Activated CD4-positive, alpha-beta T cell treated with anti-CD3 and anti-CD28 coated beads, Interleukin-2, amount 50 U/mL, for 24 hours (primary cell): ENCODE data around the gene BORCS6.

Experiments used
- DNase-seq, 2 donors: peaks; one replicate each; pipeline ENCODE4 v3.0.0-alpha.2; 2020; ENCODE audit warnings: low read depth in 1 of 2, low spot score in 1 of 2

Gene BORCS6

GRCh38 chr17:8212312-8213180 lies 22.6 kb upstream of the BORCS6 start:
- DNase-seq: no peak

GRCh38 chr17:8210761-8211458 lies 20.9 kb upstream of the BORCS6 start:
- DNase-seq: no peak

DNA sequence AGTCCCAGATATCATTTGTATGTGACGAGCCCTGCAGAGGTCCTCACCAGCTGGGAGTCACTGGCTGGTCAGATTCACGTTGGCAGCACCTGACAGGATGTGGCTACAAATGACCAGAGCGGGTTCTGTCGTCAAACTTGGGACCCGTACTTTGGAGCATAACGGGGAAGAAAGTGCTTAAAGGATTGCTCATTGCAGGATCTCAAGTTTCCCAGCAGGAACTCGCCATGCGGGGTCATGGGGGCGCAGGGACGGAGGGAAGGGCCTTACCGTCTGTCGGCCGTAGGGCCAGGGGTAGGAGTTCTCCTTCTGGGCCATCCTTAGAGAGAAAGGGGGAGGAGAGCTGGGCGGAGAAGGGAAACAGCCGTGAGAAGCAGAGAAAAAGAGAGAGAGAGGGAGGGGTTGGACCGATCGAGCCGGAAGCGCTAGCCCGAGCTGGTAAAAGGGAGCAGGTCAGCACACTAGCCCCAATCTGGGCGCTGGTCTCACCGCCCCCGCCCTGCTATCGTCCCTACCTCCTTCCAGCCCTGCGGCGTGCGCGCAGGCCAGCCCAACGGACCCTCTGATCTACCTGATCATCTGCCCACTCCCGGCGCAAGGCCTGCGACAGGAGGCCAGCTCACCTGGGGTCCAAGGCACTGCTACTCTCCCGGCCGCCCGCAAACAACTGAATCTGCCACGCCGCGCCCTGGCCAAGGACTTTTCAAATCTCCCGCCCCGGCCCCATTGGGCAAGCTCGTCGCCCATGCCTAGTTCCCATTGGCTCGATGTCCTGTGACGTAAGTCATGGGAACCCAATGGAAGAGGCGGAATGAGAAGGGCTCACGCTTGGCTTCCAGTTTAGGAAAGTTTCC lies 20.2 kb upstream of the BORCS6 start, which contains the start of gene AURKB:
TSS of gene AURKB (minus strand) at position 669 of the 854 bp plus-strand sequence. CDS start at position 318, 351 bp downstream.
- peak; percentile 70 to 89 for DNase-seq

GRCh38 chr17:8206536-8206935 lies 16.6 kb upstream of the BORCS6 start:
- DNase-seq: no peak

GRCh38 chr17:8204761-8205555 lies 15.0 kb upstream of the BORCS6 start:
- DNase-seq: no peak

GRCh38 chr17:8192070-8192815 lies 2.3 kb upstream of the BORCS6 start:
- DNase-seq: no peak

GRCh38 chr17:8190506-8190905 lies 526 bp upstream of the BORCS6 start:
- no peak for DNase-seq

DNA sequence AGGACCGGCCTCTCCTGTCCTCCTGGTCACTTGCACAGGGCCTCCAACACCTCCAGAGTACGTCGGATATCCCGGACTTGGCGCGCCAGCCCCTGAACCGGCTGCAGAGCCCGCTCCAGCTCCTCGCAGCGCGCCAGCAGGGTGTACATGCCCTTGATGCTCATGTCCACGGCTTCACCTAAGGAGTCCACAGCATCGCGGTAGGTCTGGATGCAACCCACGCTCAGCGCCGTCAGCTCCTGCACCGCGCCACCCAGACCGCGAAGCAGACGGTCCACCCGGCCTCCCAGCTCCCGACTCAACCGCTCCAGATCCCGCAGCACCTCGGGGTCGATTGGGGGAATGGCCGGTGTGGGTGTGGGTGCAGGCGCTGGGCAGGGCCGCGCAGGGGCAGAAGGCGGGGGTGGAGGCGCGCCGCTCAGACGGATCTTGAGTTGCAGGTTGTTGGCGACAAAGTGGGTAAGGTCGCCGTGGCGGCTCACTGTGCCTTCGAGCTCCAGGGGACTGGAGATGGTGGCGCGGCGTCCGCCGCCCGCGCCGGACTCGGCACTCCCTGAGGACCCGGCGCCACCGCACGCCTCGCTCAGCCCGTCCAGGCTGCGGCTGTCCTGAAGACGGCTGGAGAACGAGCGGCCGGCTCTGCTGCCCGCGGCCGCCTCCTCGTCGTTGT lies 804 bp downstream of the BORCS6 start:
- no peak for DNase-seq

DNA sequence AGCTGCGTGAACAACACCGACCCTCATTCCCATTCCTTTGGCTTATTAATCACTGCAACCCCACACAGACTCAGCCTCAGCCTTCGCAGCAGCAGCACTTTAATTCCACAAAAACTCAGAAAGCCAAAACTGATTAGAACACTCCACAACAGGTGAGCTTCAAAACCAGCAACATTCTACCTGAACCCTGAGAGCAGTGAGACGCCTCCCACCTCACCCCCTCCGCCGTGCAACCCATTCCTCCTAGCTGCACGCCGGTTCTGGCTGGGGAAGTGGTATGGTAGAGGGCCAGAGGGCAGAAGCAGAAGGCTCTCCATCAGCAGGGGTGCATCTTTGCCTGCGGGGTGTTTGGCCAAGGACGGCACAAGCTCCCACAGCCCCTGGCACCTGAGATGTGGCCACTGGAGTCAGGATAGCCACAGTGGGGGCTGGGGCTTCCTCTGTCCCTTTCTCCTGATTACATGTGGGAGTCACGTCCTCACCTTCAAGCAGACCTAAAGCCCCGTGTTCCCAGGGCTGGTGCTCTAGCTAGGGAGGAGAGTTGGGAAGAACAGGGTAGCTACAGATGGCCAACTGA lies 1.6 kb downstream of the BORCS6 start:
- DNase-seq: no peak

DNA sequence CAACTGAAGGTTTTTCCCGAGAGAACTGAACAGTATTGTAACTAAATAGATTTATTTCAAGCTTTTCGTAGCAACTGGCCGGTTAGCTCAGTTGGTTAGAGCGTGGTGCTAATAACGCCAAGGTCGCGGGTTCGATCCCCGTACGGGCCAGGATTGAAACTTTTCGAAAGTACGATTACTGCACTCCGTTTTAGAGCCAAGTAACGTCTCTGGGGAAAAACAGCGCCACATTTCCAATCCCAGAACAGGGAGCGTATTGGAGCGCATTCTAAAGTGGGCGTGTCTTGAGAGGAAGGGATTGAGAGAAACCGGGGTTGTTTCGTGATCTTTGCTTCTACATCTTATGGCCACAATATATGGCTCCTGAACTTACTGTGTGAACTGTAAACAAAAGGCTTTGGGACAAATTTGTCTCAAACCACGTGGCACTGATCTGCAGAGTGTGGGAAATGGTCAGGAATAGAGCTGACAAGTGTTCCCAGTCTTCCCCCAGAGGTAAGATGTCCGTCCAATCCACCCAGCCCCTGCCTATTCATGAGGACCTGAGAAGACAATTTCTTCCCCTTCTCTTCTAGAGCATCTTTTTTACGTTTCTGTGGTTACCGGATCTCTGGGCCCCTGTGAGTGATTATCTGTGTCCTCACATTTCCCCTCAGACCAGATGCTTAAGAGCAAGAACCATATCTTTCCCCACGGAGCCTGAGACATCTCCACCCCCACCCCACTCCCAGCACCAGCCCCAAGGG lies 2.3 kb downstream of the BORCS6 start:
- DNase-seq: peak; percentile 92 to 93

GRCh38 chr17:8186787-8187516 lies 3.0 kb downstream of the BORCS6 start:
- DNase-seq: peak; percentile 98

GRCh38 chr17:8186446-8186786 lies 3.6 kb downstream of the BORCS6 start:
- DNase-seq: no peak

GRCh38 chr17:8185582-8186445 lies 4.2 kb downstream of the BORCS6 start:
- peak; percentile 93 to 99 for DNase-seq

DNA sequence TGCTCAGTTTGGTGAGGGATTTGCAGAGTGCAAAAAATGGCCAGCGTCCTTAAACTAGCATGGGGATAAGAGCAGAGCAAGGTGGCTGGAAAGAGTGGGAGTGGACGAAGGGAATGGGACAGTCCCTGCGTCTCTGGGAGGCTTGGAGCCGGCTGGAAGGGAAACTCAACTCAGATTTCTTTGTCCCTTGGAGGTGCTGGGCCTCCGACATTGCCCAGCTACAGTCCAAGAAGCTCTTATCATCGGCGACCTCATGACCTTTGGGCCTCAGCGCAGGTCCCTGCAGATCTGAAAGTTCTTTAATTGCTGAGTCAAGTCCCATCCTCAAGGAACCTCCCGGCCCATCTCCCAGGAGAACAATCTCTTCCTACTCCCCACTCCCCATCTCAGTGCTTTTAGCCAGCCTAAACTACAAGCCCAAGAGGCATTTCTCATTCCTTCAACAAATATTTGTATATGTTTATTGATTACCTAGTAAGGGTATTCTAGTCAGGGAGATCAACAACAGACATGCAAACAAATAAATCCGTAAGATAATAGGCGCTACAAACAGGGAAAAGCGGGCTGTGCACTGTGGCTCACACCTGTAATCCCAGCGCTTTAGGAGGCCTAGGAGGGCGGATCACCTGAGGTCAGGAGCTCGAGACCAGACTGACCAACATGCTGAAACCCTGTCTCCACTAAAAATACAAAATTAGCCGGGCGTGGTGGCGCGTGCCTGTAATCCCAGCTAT lies 12.8 kb downstream of the BORCS6 start:
- DNase-seq: no peak

DNA sequence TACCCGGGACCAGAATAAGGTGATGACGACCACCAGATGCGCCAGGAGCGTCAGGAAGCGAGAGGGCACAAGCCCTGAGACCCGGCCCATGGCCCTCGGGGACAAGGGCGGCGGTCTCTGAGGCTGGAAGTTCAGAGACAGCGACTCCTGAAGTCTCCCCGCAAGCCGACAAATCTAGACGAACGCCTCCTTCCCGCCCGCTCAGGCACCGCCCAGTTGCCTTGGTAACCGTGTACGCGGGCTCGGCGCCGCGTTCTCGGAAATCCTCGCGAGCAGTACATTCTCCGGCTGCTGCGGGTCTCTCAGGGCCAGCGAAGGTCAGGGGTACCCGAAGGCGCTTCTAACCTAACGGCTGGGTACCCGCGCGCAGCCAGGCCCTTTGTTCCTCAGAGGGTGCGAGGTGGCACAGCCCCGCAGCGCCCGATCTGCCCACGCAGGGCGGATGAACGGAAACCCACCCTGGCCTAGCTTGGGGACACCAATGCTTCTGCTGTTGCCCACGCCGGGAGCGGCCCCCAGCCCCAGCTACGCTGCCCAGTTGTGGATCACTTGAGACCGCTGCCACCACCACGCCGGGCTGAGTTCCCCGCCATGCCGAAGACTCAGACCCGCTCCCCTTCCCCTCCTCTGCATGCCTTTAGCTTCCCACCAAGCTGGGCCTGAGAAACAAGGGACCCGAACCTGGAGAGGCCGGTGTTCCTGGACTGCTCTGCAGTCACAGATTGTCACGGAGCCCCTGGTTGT lies 13.6 kb downstream of the BORCS6 start, which contains the start of gene TMEM107:
TSS of gene TMEM107 (minus strand) at position 184 of the 744 bp plus-strand sequence. CDS start at position 90, 94 bp downstream.
- peak; percentile 65 to 87 for DNase-seq
